GM20000 (cell line): ENCODE results near the gene SIGLEC12.

ENCODE experiments used
- DNase-seq: peaks from one replicate; pipeline ENCODE4 v3.0.0; 2012; ENCODE audit warnings: low spot score
- CTCF ChIP-seq: IDR thresholded peaks from 2 replicates; pipeline ENCODE4 v1.5.1; 2012; ENCODE audit warnings: mild to moderate bottlenecking, control low read depth; ENCODE audit errors: extremely low read depth, missing control alignments

The SIGLEC12 gene

GRCh38 chr19:51535535-51535934 is 33.9 kb upstream of the SIGLEC12 start:
- no peak for TF ChIP-seq CTCF
- DNase-seq, result no peak

GRCh38 chr19:51531349-51532315 is 30.0 kb upstream of the SIGLEC12 start, which contains the start of gene SIGLEC6:
TSS of gene SIGLEC6 (minus strand) at chr19:51531670. CDS start at chr19:51531648, 22 bp downstream.
- peak; percentile 55 for DNase-seq
- no peak for TF ChIP-seq CTCF

- DNase-seq, result no peak
- no peak for TF ChIP-seq CTCF
Observed at GRCh38 chr19:51530616-51531015, 29.0 kb upstream of the SIGLEC12 start.

- TF ChIP-seq CTCF, result no peak
- no peak for DNase-seq
Observed at GRCh38 chr19:51529301-51529700, 27.7 kb upstream of the SIGLEC12 start.

- no peak for DNase-seq
- no peak for TF ChIP-seq CTCF
Observed at GRCh38 chr19:51525651-51526050, 24.1 kb upstream of the SIGLEC12 start.

- no peak for TF ChIP-seq CTCF
- no peak for DNase-seq
Observed at GRCh38 chr19:51524666-51525264, 23.2 kb upstream of the SIGLEC12 start.

GRCh38 chr19:51521781-51522180 is 20.2 kb upstream of the SIGLEC12 start:
- no peak for DNase-seq
- no peak for TF ChIP-seq CTCF
